WI38 (cell line): Measurements from ENCODE around the gene CHST12.
"Not testable (repeated sequence)": the region's sequence is repeated elsewhere in the genome, so short reads cannot be mapped to it uniquely, and the experiment has no call there.

Experiments used
- H3K4me3 ChIP-seq: 2 replicates; pipeline ENCODE4 v1.5.1; 2011; ENCODE audit warnings: low read depth, mild to moderate bottlenecking, control low read depth, low read length
- TF ChIP-seq, protein P1 (sequence below): IDR thresholded peaks from 2 replicates; pipeline ENCODE4 v1.5.1; 2012; ENCODE audit warnings: low read depth, mild to moderate bottlenecking, control low read depth, low read length

The CHST12 gene

DNA sequence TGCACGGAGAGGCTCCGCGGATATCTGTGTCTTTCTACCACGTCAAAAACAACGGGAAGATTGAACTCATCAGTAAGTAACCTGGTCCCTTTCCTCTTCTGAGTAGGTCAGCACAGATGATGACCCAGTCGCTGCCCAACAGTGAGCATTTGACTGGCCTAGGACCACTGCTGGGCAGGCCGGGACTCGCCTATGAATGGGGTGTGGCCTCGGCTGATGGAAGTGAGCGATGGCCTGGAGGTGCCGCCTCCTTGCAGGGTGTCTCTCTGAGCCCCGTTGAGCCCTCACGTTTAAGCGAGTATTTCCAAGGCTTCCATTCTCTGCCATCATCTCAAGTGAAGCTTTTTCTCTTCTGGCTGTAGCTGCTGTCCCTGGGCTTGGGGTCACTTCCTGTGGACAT, 30.7 kb upstream of the CHST12 start:
- TF ChIP-seq, protein P1, sequence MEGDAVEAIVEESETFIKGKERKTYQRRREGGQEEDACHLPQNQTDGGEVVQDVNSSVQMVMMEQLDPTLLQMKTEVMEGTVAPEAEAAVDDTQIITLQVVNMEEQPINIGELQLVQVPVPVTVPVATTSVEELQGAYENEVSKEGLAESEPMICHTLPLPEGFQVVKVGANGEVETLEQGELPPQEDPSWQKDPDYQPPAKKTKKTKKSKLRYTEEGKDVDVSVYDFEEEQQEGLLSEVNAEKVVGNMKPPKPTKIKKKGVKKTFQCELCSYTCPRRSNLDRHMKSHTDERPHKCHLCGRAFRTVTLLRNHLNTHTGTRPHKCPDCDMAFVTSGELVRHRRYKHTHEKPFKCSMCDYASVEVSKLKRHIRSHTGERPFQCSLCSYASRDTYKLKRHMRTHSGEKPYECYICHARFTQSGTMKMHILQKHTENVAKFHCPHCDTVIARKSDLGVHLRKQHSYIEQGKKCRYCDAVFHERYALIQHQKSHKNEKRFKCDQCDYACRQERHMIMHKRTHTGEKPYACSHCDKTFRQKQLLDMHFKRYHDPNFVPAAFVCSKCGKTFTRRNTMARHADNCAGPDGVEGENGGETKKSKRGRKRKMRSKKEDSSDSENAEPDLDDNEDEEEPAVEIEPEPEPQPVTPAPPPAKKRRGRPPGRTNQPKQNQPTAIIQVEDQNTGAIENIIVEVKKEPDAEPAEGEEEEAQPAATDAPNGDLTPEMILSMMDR = no peak
- no peak overlapping the region for H3K4me3 ChIP-seq

DNA sequence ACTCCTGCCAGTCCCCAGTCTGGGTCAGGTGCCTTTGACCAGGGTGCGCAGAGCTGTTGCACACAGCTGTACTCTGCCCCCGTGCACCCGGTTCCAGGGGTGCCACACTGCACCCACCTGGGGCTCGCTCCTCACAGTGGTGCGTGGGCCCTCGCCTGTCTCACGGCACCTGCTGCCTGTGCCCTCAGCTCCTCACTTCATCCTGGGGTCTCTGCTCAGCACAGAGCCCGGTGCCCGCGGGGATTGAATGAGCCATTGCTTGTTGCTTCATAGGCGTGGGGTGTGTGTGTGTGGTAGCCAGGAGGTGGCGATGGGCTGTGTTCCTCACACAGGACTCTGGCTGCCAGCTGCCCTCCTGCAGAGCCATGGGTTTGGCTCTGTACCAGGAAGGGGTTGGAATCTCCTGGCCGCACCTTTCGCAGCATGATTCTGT, 30.3 kb upstream of the CHST12 start:
- H3K4me3 ChIP-seq = no peak overlapping the region
- TF ChIP-seq, protein P1 = no peak

DNA sequence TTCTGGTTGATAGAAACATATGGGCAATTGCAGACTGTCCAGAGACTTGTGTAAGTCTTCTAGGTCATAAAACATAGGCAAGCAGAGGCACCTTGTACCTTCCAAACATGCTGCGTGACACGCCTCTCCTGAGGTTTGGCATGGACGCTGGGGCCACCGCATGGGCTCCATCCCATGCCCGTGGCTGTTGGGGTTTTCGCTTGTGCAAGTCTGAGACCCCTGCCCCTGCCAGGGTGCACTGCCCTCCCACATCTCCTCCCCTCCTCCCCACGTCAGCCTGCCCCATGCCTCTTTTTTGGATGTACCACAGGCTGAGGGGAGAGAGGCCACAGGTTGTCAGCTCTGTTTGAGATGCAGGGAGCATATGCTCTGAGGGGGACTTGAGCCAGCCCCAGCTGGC, 29.8 kb upstream of the CHST12 start:
- TF ChIP-seq, protein P1 = no peak
- H3K4me3 ChIP-seq = no peak overlapping the region

DNA sequence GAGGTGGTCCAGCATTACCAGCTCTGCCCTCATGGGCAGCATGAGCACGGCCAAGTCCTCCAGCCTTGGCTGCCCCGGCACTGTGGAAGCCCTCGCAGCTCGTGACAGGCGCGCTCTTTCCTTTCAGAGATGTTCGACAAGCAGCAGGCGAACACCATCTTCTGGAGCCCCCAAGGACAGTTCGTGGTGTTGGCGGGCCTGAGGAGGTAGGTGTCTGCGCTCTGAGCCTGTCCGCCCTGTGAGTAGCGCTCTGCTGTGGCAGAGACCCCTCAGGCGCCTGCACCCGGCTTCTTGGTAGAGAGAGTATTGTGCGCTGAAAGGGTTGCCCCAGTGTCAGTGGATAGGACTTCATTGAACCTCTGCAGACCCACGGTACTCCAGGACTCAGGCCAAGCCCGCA, 29.0 kb upstream of the CHST12 start:
- TF ChIP-seq, protein P1 = no peak
- H3K4me3 ChIP-seq = no peak overlapping the region

DNA sequence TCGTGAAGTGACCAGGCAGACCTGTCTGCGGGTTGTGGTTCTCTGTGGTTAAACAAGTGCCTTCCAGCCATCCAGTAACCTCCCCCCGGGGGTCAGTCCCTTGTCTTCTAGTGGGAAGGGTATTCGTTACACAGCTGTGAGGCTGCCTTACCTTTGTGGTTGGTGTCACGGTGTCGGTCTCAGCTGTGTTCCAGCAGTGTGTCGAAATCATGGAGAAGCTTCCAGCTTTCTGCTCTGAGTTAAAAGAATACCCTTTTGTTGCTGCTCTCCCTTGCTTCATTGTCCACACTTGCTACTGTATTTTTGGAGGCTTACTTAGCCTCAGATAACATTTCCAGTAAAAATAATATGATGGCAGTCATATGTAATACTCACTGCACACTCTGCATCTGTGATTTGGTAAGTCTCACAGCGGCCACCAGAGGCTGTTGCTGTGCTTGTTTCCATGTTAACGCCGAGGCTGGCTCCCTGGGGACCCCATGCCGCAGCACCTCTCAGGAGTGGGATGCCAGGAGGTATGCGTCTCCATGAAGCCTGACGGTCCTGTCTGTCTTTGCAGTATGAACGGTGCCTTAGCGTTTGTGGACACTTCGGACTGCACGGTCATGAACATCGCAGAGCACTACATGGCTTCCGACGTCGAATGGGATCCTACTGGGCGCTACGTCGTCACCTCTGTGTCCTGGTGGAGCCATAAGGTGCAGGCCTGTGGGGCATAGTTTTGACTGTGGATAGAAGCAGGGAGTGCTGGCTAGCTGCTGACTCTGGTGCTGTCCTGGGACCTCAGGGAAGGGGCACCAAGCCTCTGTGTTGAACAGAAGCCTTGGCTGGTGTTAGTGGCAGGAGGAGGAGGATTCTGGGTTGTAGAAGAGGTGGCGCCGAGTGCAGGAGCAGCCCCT, 28.3 kb upstream of the CHST12 start:
- TF ChIP-seq, protein P1 = no peak
- H3K4me3 ChIP-seq = no peak overlapping the region

DNA sequence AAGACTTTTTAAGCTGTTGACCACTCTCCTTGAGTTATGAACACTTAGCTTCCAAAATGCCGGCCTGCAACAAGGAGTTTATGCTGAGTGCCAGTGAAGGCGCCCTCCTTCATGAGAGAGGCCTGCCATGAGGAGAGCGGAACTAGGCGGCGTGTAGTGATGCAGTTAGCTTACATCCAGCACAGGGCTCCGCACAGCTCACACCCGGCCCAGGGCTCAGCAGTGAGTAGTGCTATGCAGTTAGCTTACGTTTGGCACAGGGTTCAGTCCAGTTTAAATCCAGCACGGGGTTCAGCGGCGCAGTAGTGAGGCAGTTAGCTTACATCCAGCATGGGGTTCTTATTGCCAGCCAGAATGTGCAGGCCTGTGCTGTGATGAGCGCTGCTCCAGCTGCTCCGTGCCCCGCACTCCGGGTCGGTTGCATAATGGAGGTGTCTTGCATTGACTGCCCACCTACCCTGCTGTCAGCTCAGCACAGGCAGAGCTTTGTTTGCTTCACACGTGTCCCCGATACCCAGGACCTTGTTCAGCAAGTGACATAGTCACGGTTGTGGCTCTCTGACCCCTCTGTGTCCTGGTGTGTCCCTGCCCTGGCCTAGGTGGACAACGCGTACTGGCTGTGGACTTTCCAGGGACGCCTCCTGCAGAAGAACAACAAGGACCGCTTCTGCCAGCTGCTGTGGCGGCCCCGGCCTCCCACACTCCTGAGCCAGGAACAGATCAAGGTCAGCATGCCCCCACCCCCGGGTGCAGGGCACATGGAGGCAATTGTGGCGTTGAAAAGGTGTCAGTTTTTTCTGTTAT, 26.9 kb upstream of the CHST12 start:
- H3K4me3 ChIP-seq = no peak overlapping the region
- TF ChIP-seq, protein P1 = no peak

DNA sequence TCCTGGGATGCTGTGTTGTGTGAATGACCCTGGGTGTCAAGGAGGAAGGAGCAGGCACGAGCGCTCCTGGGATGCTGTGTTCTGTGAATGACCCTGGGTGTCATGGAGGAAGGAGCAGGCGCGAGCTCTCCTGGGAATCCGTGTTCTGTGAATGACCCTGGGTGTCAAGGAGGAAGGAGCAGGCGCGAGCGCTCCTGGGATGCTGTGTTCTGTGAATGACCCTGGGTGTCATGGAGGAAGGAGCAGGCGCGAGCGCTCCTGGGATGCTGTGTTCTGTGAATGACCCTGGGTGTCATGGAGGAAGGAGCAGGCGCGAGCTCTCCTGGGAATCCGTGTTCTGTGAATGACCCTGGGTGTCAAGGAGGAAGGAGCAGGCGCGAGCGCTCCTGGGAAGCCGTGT, 25.9 kb upstream of the CHST12 start:
- not testable (repeated sequence) for H3K4me3 ChIP-seq

DNA sequence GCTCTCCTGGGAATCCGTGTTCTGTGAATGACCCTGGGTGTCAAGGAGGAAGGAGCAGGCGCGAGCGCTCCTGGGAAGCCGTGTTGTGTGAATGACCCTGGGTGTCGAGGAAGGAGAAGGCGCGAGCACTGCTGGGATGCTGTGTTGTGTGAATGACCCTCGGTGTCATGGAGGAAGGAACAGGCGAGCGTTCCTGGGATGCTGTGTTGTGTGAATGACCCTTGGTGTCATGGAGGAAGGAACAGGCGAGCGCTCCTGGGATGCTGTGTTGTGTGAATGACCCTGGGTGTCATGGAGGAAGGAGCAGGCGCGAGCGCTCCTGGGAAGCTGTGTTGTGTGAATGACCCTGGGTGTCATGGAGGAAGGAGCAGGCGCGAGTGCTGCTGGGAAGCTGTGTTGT, 25.3 kb upstream of the CHST12 start:
- not testable (repeated sequence) for H3K4me3 ChIP-seq
